GM10248 (cell line): Measurements from ENCODE around the gene PNLIPRP2.

Source experiments
- CTCF ChIA-PET: fragments of 300-600 bp; sonication (Branson Sonifier 250); formaldehyde crosslinking; extraction: SDS; loops from one replicate; lab custom pipeline; 2021; ENCODE audit warnings: antibody characterized with exemption; lab: Yijun Ruan, JAX
- POLR2A ChIA-PET: fragments of 350-650 bp; sonication (Branson Sonifier 250); formaldehyde crosslinking; extraction: SDS; loops from one replicate; lab custom pipeline; 2020; ENCODE audit warnings: antibody characterized with exemption; lab: Yijun Ruan, JAX
- DNase-seq: peaks from one replicate; pipeline ENCODE4 v3.0.0; 2012; ENCODE audit errors: extremely low spot score
- TF ChIP-seq, protein P1 (sequence below): IDR thresholded peaks from 2 replicates; pipeline ENCODE4 v1.5.1; 2012; ENCODE audit warnings: mild to moderate bottlenecking, low read depth; ENCODE audit errors: extremely low read depth, missing control alignments, control extremely low read depth

PNLIPRP2 gene

DNA sequence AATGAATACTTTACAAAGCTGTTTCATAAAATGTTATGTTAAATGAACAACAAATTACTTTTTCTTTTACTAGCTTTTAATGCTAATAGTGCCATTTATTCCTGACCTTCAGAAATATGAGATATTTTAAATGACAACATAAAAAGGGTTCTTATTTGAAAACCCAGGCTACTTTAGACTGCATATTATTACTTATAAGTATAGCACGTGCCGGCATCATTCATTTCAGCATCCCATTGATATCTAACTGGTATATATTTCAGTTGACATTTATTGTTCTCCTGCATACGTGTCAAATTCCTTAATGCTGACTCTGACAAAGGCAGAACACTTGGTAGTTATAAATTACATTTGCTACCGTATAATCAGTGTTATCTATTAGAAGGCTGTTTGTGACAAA is 35.3 kb downstream of the PNLIPRP2 start:
- POLR2A ChIA-PET: no interaction called here
- DNase-seq: no peak
- CTCF ChIA-PET: interaction anchor here (1.4 to 3.5 kb wide), 2 partner anchors 27 to 132 kb away, joined by 4 to 12 read pairs; no protein-coding TSS in a partner anchor
- TF ChIP-seq, protein P1, sequence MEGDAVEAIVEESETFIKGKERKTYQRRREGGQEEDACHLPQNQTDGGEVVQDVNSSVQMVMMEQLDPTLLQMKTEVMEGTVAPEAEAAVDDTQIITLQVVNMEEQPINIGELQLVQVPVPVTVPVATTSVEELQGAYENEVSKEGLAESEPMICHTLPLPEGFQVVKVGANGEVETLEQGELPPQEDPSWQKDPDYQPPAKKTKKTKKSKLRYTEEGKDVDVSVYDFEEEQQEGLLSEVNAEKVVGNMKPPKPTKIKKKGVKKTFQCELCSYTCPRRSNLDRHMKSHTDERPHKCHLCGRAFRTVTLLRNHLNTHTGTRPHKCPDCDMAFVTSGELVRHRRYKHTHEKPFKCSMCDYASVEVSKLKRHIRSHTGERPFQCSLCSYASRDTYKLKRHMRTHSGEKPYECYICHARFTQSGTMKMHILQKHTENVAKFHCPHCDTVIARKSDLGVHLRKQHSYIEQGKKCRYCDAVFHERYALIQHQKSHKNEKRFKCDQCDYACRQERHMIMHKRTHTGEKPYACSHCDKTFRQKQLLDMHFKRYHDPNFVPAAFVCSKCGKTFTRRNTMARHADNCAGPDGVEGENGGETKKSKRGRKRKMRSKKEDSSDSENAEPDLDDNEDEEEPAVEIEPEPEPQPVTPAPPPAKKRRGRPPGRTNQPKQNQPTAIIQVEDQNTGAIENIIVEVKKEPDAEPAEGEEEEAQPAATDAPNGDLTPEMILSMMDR: no peak

DNA sequence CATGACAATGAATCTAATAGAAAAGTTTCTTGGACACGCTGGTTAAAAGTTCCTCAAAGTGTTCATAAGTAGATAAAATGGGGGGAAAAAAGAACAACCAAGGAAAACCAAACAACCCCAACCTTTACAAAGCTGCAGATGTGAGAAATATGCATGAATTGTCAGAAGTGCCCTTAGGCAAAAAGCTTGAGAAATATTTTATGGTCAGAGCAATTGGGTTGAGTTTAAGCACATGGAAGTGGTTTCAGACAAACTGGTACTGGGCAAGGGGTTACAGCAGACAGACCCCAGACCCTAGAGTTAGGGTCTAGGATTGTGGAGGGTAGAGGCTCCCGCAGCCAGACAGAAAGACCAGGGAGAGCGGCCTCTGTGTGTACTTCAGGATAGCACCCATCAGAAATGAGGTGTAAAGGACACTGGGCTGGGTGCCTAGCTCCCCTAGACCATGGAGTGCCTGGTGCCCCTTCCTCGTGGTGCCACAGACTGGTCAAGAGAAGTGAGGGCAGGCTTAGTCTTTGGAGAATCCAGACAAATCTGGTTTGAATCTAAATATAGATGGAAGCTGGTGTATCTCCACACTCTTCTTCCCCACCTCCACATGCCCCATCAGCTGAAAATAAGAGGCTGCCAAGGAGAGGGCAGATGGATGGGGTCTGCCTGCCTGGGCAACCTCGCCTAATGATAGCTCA is 37.3 kb downstream of the PNLIPRP2 start:
- CTCF ChIA-PET: no interaction called here
- TF ChIP-seq, protein P1: no peak
- DNase-seq: no peak
- POLR2A ChIA-PET: no interaction called here

DNA sequence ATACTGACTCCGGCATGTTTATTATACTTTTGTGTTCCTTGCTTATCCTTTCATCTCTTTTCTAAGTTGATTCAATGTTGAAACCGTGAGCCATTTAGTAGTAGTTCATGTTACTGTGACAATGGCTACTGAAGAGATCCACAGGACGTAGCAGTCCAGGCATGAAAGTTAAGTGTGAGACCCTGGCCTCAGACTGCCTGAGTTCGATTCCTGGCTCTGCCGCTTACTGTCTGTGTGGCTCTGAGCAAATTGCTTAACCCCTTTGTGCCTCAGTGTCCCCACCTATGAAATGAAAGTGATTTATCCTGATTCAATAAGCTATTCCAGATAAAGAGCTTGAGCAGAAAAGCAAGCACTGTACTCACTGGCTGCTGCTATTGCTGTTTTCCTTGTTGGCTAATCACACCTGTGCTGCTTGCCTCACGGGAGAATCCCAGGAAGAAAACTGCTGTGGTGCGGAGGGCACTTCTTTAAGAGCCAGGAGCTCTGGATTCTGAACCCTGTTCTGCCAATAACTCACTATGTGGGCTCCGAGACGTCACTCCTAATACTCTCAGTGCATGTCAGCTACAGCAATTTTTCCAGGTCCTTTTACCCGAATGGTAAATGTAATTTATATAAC is 38.4 kb downstream of the PNLIPRP2 start:
- POLR2A ChIA-PET: no interaction called here
- TF ChIP-seq, protein P1: no peak
- CTCF ChIA-PET: interaction anchor here (1.7 kb wide), 1 partner anchor 17 kb away, joined by 3 read pairs; no protein-coding TSS in a partner anchor
- DNase-seq: no peak

DNA sequence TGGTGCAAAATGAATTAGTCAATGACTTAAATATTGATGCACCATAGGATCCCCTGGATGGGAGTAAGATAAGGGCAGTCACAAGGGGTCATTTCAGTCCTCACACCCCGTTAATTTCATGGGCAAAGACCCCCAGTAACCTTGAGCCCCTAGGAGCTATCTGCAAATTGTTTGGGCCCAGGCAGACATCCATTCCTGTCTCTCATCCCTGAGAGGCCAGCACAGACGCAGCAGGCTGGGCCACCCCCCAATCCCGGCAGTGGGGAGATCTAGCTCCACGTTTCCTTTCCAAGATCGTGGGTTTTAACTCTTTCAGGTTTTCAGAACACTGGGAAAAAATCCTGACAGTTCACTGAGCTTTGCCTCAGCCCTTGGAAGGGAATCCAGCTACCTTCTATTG is 40.1 kb downstream of the PNLIPRP2 start:
- TF ChIP-seq, protein P1: no peak
- ChIA-PET POLR2A (no interaction called here), CTCF (interaction anchor here (1.6 kb wide), 1 partner anchor 21 kb away, joined by 3 read pairs; no protein-coding TSS in a partner anchor)
- no peak for DNase-seq

DNA sequence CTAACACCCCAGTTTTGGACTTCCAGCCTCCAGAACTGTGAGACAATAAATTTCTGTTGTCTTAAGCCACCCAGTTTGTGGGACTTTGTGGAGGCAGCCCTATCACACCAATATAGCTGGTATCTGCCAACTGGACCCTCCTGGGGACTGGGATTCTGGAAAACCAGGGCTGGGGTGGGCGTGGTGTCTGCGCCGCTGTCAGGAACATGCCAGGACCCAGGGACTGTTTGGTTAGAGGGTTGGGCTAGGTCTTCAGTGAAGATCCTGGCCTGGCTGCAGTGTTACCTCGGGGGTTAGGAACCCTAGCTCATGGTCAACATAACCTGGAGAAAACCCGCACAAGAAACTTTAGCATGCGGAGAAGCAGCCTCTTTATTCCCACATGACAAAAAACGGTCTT is 42.6 kb downstream of the PNLIPRP2 start:
- POLR2A ChIA-PET: no interaction called here
- TF ChIP-seq, protein P1: no peak
- no peak for DNase-seq
- CTCF ChIA-PET: interaction anchor here (0.7 to 0.8 kb wide), 2 partner anchors 10 to 18 kb away, joined by 3 read pairs; no protein-coding TSS in a partner anchor

DNA sequence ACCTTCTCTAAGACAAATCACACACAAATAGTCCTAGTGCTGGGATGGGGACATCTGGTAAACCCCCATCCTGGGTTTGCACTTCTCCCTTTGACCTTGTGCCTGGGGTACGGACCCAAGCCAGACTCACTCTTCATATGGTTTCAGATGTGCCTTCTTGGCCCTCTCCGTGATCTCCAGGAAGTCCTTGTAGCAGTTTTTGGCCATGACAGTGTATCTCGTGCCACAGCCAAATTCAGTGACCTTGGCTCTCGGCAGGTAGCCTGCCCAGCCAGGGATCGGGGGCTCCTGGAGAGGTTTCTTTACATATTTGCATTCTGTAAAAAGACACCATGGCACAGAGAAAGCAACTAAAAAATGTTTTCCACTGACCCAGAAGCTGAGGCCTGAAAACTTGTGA is 43.9 kb downstream of the PNLIPRP2 start:
- no peak for DNase-seq
- CTCF ChIA-PET: interaction anchor here (1.4 kb wide), 1 partner anchor 10 kb away, joined by 3 read pairs; no protein-coding TSS in a partner anchor
- POLR2A ChIA-PET: no interaction called here
- TF ChIP-seq, protein P1: no peak
